Karpas-422 (cell line): Measurements from ENCODE around the gene METTL13. TPM values are rescaled to one million over a fixed set of nuclear protein-coding genes. Genes with fewer than 3 reads are reported as not detected.

ENCODE experiments used
- DNase-seq: peaks from one replicate; pipeline ENCODE4 v3.0.0-alpha.2; 2015
- H2AFZ ChIP-seq: fragments of 200-600 bp; sonication (generic); 2 replicates; pipeline ENCODE4 v1.6.1; 2014; ENCODE audit warnings: antibody characterized with exemption, low read length, mixed read lengths
- H3K27ac ChIP-seq: fragments of 200-600 bp; sonication (generic); 2 replicates; pipeline ENCODE4 v1.5.1; 2014; ENCODE audit warnings: mild to moderate bottlenecking, low read length, moderate library complexity
- H3K27me3 ChIP-seq: fragments of 200-600 bp; sonication (generic); 2 replicates; pipeline ENCODE4 v1.6.1; 2014; ENCODE audit warnings: low read length, mixed read lengths
- H3K36me3 ChIP-seq: fragments of 200-600 bp; sonication (generic); 2 replicates; pipeline ENCODE4 v1.6.1; 2014; ENCODE audit warnings: low read length, mixed read lengths; ENCODE audit not compliant: insufficient read depth
- H3K4me1 ChIP-seq: fragments of 200-600 bp; sonication (generic); 2 replicates; pipeline ENCODE4 v1.6.1; 2014; ENCODE audit warnings: mild to moderate bottlenecking, low read length, mixed read lengths
- H3K4me2 ChIP-seq: fragments of 200-600 bp; sonication (generic); 2 replicates; pipeline ENCODE4 v1.6.1; 2014; ENCODE audit warnings: low read length, low read depth, mild to moderate bottlenecking; ENCODE audit not compliant: poor library complexity, severe bottlenecking
- H3K4me3 ChIP-seq: fragments of 200-600 bp; sonication (generic); 2 replicates; pipeline ENCODE4 v1.5.1; 2014; ENCODE audit warnings: mild to moderate bottlenecking, antibody characterized with exemption, low read length, mixed read lengths
- H3K79me2 ChIP-seq: fragments of 200-600 bp; sonication (generic); 2 replicates; pipeline ENCODE4 v1.6.1; 2014; ENCODE audit warnings: mild to moderate bottlenecking, low read length, mixed read lengths
- H3K9ac ChIP-seq: fragments of 200-600 bp; sonication (generic); 2 replicates; pipeline ENCODE4 v1.6.0; 2014; ENCODE audit warnings: low read length
- H3K9me2 ChIP-seq: fragments of 200-600 bp; sonication (generic), shearing (Covaris generic); replicated peaks from 2 replicates; pipeline ENCODE4 v1.6.0; 2014; ENCODE audit warnings: mild to moderate bottlenecking, low read length, moderate library complexity; ENCODE audit not compliant: insufficient read depth
- H3K9me3 ChIP-seq: fragments of 300-700, 200-600 bp; sonication (generic); 2 replicates; pipeline ENCODE4 v1.6.1; 2014; ENCODE audit warnings: low read length, mixed read lengths
- H4K20me1 ChIP-seq: fragments of 200-600 bp; sonication (generic); 2 replicates; pipeline ENCODE4 v1.6.1; 2014; ENCODE audit warnings: mild to moderate bottlenecking, antibody characterized with exemption, low read length, low read depth; ENCODE audit not compliant: insufficient read depth
- total RNA-seq: library from RNA; depleted of rRNA; stranded (reverse); fragments of >200 nt; shearing (Covaris generic); gene quantifications from 2 replicates; pipeline ENCODE4 v1.2.3, GENCODE V29; 2014; ENCODE audit warnings: low replicate concordance

METTL13 gene
- total RNA-seq, 1 experiment from 2014 or later, result 15.4 TPM

DNA sequence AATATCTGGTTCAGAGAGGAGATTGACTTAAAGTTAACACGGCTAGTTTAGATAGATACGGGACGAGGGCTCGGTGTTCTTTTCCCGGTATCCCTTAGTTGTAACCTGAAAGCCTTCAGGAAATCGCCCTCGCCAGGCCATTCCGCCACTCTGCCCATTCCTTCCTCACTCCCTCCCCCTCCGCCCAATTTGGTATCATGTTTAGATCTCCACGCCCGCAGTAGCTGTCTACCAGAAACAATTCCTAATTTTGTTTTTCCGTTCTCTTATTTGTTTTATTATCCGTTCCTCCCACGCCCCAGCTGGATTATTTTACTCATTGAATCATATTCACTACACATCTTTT lies 38.9 kb upstream of the METTL13 start:
- H3K4me1 ChIP-seq, result peaks cover 30% of the 10 kb centered on the region
- H3K27me3 ChIP-seq, result no peaks in the 10 kb centered on the region
- H3K4me2 ChIP-seq, result peak overlapping the region; percentile 93
- peak overlapping the region; percentile 86 for H3K4me3 ChIP-seq
- H3K36me3 ChIP-seq, result no peaks in the 10 kb centered on the region
- H3K9me2 ChIP-seq, result no peaks in the 10 kb centered on the region
- no peaks in the 10 kb centered on the region for H3K9me3 ChIP-seq
- H2AFZ ChIP-seq, result peak overlapping the region; percentile 94
- peak overlapping the region; percentile 70 for H3K27ac ChIP-seq
- peak; percentile 59 for DNase-seq
- H4K20me1 ChIP-seq, result no peaks in the 10 kb centered on the region
- H3K79me2 ChIP-seq, result peaks cover 24% of the 10 kb centered on the region
- H3K9ac ChIP-seq, result peak overlapping the region; percentile 88

DNA sequence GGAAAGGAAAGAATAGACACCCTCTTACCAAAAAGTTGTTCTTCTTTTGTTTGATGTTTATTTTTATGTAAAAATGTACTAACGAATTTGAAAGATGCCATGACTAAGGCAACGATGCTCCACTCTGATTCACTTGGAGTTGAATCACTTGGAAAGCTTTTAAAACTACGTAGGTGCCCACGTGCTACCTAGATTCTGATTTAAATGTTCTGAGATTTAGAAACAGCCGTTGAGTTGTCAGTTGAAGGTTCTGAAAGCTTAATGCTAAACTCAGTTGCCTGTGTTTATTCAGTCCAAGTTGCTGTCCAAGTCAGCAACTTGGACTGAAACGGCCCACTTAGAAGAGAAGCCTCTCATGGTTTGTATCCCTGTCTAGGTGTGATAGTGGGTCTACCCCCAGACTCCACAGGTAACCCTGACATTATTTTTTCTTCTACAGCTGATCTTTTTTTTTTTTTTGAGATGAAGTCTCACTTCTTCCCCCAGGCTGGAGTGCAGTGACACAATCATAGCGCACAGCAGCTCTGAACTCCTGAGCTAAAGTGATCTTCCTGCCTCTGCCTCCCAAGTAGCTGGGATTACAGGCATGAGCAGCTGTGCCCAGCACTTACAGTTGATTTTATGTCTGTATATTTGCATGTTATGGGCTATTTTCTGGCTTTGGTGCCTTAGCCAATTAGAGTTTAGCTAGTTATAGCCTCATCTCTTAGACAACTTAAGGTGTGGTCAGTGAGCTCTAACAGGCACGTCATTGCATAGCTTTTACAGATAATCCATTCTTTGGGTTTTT lies 38.2 kb upstream of the METTL13 start:
- Histone ChIP-seq H3K27me3 (no peaks in the 10 kb centered on the region), H3K4me2 (peak overlapping the region; percentile 93), H3K4me1 (peaks cover 30% of the 10 kb centered on the region), H3K9ac (peak overlapping the region; percentile 88), H3K9me3 (no peaks in the 10 kb centered on the region), H3K36me3 (no peaks in the 10 kb centered on the region), H3K27ac (no peak overlapping the region), H3K4me3 (peak overlapping the region; percentile 86), H3K79me2 (peaks cover 24% of the 10 kb centered on the region), H4K20me1 (no peaks in the 10 kb centered on the region), H2AFZ (peak overlapping the region; percentile 94; the same call in 1 of the 2 replicates), H3K9me2 (no peaks in the 10 kb centered on the region)
- peak; percentile 52 for DNase-seq

DNA sequence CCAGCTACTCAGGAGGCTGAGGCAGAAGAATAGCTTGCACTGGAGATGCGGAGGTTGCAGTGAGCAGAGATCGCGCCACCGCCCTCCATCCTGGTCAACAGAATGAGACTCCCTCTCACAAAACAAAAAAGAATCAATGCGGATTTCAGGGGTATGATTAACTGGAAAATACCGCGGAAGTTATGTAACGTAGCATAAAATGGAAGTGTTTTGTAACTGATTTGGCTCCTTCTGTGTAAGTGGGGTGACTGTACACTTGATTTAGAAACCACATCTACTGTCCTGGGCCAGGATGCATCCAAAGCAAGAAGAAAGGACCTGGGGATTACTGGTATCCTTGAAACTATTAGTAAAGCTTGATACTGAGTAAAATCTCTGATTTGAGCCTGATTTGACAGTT lies 36.5 kb upstream of the METTL13 start:
- no peaks in the 10 kb centered on the region for H3K36me3 ChIP-seq
- peaks cover 27% of the 10 kb centered on the region for H3K4me1 ChIP-seq
- no peak overlapping the region for H3K27ac ChIP-seq
- H3K4me2 ChIP-seq, result no peak overlapping the region
- no peak overlapping the region for H3K4me3 ChIP-seq
- DNase-seq, result no peak
- H3K9ac ChIP-seq, result no peak overlapping the region
- H3K79me2 ChIP-seq, result peaks cover 17% of the 10 kb centered on the region
- H3K9me2 ChIP-seq, result no peaks in the 10 kb centered on the region
- no peaks in the 10 kb centered on the region for H3K27me3 ChIP-seq
- H3K9me3 ChIP-seq, result no peaks in the 10 kb centered on the region
- no peaks in the 10 kb centered on the region for H4K20me1 ChIP-seq
- H2AFZ ChIP-seq, result no peak overlapping the region

DNA sequence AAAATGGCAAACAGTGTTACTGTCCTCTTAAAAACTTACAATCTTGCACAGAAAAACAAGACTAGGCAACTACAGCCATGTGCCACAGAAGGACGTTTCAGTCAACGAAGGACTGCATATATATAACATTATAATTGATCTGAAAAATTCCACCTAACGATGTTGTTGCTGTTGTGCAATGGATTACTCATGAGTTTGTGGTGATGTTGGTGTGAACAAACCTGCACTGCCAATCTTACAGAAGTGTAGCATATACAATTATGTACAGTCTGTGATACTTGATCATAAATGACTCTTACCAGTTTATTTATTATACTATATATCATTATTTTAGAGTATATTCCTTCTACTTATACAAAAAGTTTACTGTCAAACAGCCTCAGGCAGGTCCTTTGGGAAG lies 32.8 kb upstream of the METTL13 start:
- no peak overlapping the region for H3K9ac ChIP-seq
- no peaks in the 10 kb centered on the region for H3K9me3 ChIP-seq
- no peaks in the 10 kb centered on the region for H3K27me3 ChIP-seq
- H4K20me1 ChIP-seq, result no peaks in the 10 kb centered on the region
- no peak overlapping the region for H3K4me2 ChIP-seq
- H3K79me2 ChIP-seq, result no peaks in the 10 kb centered on the region
- H3K4me1 ChIP-seq, result peaks cover 2% of the 10 kb centered on the region; the same call in 1 of the 2 replicates
- no peak overlapping the region for H3K27ac ChIP-seq
- H2AFZ ChIP-seq, result no peak overlapping the region; the same call in 1 of the 2 replicates
- no peaks in the 10 kb centered on the region for H3K9me2 ChIP-seq
- no peaks in the 10 kb centered on the region for H3K36me3 ChIP-seq
- no peak for DNase-seq
- H3K4me3 ChIP-seq, result no peak overlapping the region

DNA sequence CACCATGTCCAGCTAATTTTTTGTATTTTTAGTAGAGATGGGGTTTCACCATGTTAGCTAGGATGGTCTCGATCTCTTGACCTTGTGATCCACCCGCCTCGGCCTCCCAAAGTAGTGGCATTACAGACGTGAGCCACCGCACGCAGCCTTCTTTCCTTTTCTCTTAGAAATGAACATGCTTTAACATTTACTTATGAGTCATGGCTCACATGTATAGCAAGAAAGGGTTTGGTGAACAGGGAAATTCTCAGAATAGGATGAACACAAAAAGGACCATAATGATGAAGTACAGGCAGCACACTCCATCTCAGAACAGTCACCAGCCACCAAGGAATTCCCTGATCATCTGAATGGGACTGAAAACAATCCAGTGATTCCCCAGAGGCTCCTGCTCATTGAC lies 30.2 kb upstream of the METTL13 start:
- no peak overlapping the region for H3K27ac ChIP-seq
- no peak overlapping the region for H3K9ac ChIP-seq
- H3K36me3 ChIP-seq, result no peaks in the 10 kb centered on the region
- no peaks in the 10 kb centered on the region for H4K20me1 ChIP-seq
- H3K9me3 ChIP-seq, result no peaks in the 10 kb centered on the region
- H2AFZ ChIP-seq, result no peak overlapping the region
- no peak overlapping the region for H3K4me3 ChIP-seq
- DNase-seq, result no peak
- no peaks in the 10 kb centered on the region for H3K4me1 ChIP-seq
- no peaks in the 10 kb centered on the region for H3K27me3 ChIP-seq
- H3K79me2 ChIP-seq, result no peaks in the 10 kb centered on the region
- H3K4me2 ChIP-seq, result no peak overlapping the region
- no peaks in the 10 kb centered on the region for H3K9me2 ChIP-seq

DNA sequence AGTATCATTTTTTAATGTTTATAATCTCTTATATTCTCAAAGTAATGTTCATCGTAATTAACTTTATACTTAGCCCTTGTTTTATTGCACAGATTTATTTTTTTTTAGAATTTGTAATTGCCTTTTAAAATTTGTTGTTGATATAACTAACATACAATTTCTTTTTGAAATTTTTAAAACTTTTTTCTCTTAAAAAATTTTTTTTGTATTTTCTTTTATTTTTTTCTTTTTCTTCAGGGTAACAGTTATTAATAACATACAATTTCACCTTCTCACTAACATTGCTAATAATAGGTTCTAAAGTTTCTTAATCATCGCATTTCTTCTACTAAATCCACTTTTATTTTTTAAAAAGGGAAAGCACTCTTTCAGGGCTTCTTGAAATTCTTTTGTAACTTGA lies 28.3 kb upstream of the METTL13 start:
- Histone ChIP-seq H3K9me2 (no peaks in the 10 kb centered on the region), H4K20me1 (no peaks in the 10 kb centered on the region), H3K27me3 (no peaks in the 10 kb centered on the region), H2AFZ (no peak overlapping the region), H3K4me3 (no peak overlapping the region), H3K9me3 (no peaks in the 10 kb centered on the region), H3K79me2 (no peaks in the 10 kb centered on the region), H3K4me1 (no peaks in the 10 kb centered on the region), H3K36me3 (no peaks in the 10 kb centered on the region), H3K27ac (no peak overlapping the region), H3K4me2 (no peak overlapping the region), H3K9ac (no peak overlapping the region)
- DNase-seq, result no peak

DNA sequence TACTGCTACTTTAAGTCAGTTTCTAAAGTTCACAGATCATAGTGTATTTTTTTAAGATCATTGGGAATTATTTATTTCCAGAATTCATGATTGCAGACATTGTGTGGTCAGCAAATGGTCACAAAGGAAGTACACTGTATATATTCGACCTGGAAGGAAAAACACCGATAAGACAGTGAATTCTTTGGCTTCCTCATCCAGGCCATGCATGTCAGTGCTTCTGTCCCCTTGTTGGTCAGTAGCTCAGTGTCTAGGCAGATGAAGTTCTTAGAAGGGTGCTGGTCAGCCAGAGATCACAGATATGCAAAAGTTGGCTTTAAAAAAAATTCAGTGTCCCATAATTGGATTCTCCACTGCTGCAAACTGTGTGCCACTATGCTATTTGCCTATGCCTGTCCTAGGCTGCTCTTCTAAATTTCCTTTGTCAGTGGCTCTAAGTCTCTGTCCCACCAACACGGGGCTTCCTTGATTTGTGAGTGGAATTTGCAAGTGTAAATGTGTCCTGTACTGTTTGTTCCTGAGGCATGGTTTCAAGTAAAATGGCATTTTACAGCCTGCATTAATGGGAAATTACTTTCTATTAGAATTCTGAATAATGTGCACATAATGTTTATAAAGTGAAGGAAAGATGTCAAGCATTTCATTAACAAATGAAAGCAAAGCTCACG lies 27.6 kb upstream of the METTL13 start:
- Histone ChIP-seq H3K27me3 (no peaks in the 10 kb centered on the region), H3K79me2 (no peaks in the 10 kb centered on the region), H3K36me3 (no peaks in the 10 kb centered on the region), H4K20me1 (no peaks in the 10 kb centered on the region), H3K9ac (no peak overlapping the region), H3K9me2 (no peaks in the 10 kb centered on the region), H3K4me1 (no peaks in the 10 kb centered on the region), H2AFZ (no peak overlapping the region), H3K4me3 (no peak overlapping the region), H3K9me3 (no peaks in the 10 kb centered on the region), H3K4me2 (no peak overlapping the region), H3K27ac (no peak overlapping the region)
- no peak for DNase-seq

DNA sequence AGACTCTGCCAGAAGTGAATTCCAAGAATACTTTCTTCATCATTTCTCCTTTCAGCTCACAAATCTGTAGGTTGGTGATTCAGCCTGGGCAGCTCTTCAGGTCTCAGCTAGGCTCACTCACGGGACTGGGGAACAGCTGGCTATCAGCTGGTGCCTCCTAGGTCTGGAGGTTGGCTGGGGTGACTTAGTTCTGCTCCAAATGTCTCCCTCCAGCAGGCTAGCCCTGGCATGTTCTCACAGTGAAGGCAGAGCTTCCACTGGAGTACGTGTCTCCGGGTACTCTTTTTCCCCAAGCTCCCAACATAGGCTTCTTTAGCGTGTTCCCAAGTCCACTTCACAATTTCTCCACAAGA lies 27.1 kb upstream of the METTL13 start:
- Histone ChIP-seq H3K36me3 (no peaks in the 10 kb centered on the region), H3K4me3 (no peak overlapping the region), H3K27me3 (no peaks in the 10 kb centered on the region), H3K9me3 (no peaks in the 10 kb centered on the region), H3K27ac (no peak overlapping the region), H3K9me2 (no peaks in the 10 kb centered on the region), H2AFZ (no peak overlapping the region), H3K4me1 (no peaks in the 10 kb centered on the region), H4K20me1 (no peaks in the 10 kb centered on the region), H3K79me2 (no peaks in the 10 kb centered on the region), H3K4me2 (no peak overlapping the region), H3K9ac (no peak overlapping the region)
- no peak for DNase-seq
